Trophoblast cell (in vitro differentiated cells and primary cell): Measurements from ENCODE around the gene TACR1.

ENCODE experiments used
- DNase-seq, 2 donors: peaks; one replicate each; pipeline ENCODE4 v3.0.0-alpha.2; 2016
- H2AFZ ChIP-seq: 2 replicates; pipeline ENCODE4 v1.6.1; 2013; ENCODE audit warnings: low read length, moderate library complexity, mild to moderate bottlenecking; ENCODE audit not compliant: insufficient read depth, poor library complexity
- H2AK5ac ChIP-seq: 2 replicates; pipeline ENCODE4 v1.6.1; 2013; ENCODE audit warnings: mild to moderate bottlenecking, low read length
- H2BK120ac ChIP-seq: 2 replicates; pipeline ENCODE4 v1.6.1; 2013; ENCODE audit warnings: low read length, mild to moderate bottlenecking, moderate library complexity; ENCODE audit not compliant: insufficient read depth, poor library complexity
- H2BK12ac ChIP-seq: 2 replicates; pipeline ENCODE4 v1.6.1; 2013; ENCODE audit warnings: mild to moderate bottlenecking, low read length, moderate library complexity
- H2BK5ac ChIP-seq: 2 replicates; pipeline ENCODE4 v1.6.1; 2013; ENCODE audit warnings: low read length, low read depth, moderate library complexity, mild to moderate bottlenecking; ENCODE audit not compliant: poor library complexity
- H3K14ac ChIP-seq: 2 replicates; pipeline ENCODE4 v1.6.1; 2013; ENCODE audit warnings: mild to moderate bottlenecking, low read length
- H3K18ac ChIP-seq: 2 replicates; pipeline ENCODE4 v1.6.1; 2013; ENCODE audit warnings: mild to moderate bottlenecking, low read length
- H3K23ac ChIP-seq: 2 replicates; pipeline ENCODE4 v1.6.1; 2013; ENCODE audit warnings: low read length
- H3K27ac ChIP-seq: 2 replicates; pipeline ENCODE4 v1.5.1; 2013; ENCODE audit warnings: low read depth, mild to moderate bottlenecking, inconsistent platforms, low read length, moderate library complexity
- H3K27me3 ChIP-seq: 2 replicates; pipeline ENCODE4 v1.6.1; 2013; ENCODE audit warnings: inconsistent platforms, mild to moderate bottlenecking, low read length, moderate library complexity; ENCODE audit not compliant: insufficient read depth
- H3K36me3 ChIP-seq, 2 experiments: 1 replicate in 1 of 2; 2 replicates in 1 of 2; pipeline ENCODE4 v1.6.1; 2013; ENCODE audit warnings: low read length in 2 of 2, mild to moderate bottlenecking in 2 of 2, moderate library complexity in 1 of 2; ENCODE audit not compliant: insufficient read depth in 2 of 2, control insufficient read depth in 1 of 2
- H3K4ac ChIP-seq: 2 replicates; pipeline ENCODE4 v1.6.1; 2013; ENCODE audit warnings: low read depth, mild to moderate bottlenecking, low read length, moderate library complexity
- H3K4me1 ChIP-seq, 2 experiments: 1 replicate in 1 of 2; 2 replicates in 1 of 2; pipeline ENCODE4 v1.6.1; 2013; ENCODE audit warnings: low read length in 2 of 2, mild to moderate bottlenecking in 2 of 2, moderate library complexity in 1 of 2; ENCODE audit not compliant: insufficient read depth in 2 of 2, control insufficient read depth in 1 of 2
- H3K4me2 ChIP-seq: 2 replicates; pipeline ENCODE4 v1.6.1; 2013; ENCODE audit warnings: inconsistent platforms, mild to moderate bottlenecking, low read length, moderate library complexity
- H3K4me3 ChIP-seq: 2 replicates; pipeline ENCODE4 v1.5.1; 2013; ENCODE audit warnings: mild to moderate bottlenecking, low read depth, low read length, inconsistent platforms
- H3K79me1 ChIP-seq: one replicate; pipeline ENCODE4 v1.6.1; 2013; ENCODE audit warnings: low read length
- H3K79me2 ChIP-seq: 2 replicates; pipeline ENCODE4 v1.6.1; 2013; ENCODE audit warnings: low read length, mild to moderate bottlenecking; ENCODE audit not compliant: control insufficient read depth, insufficient read depth, poor library complexity
- H3K9ac ChIP-seq: 2 replicates; pipeline ENCODE4 v1.6.1; 2013; ENCODE audit warnings: mild to moderate bottlenecking, low read length
- H3K9me3 ChIP-seq: 2 replicates; pipeline ENCODE4 v1.6.1; 2013; ENCODE audit warnings: low read depth, mild to moderate bottlenecking, control low read depth, inconsistent platforms, low read length; ENCODE audit not compliant: insufficient read depth
- H4K12ac ChIP-seq: 2 replicates; pipeline ENCODE4 v1.6.1; 2013; ENCODE audit warnings: low read depth, mild to moderate bottlenecking, low read length, moderate library complexity
- H4K8ac ChIP-seq: 2 replicates; pipeline ENCODE4 v1.6.1; 2013; ENCODE audit warnings: low read depth, mild to moderate bottlenecking, low read length, moderate library complexity
- H4K91ac ChIP-seq: one replicate; pipeline ENCODE4 v1.6.1; 2013; ENCODE audit warnings: low read depth, mild to moderate bottlenecking, low read length, moderate library complexity
- WGBS: extraction: QIAGEN DNeasy Blood & Tissue Kit; methylation state at CpG from one replicate; pipeline ENCODE4 v1.1.7; 2013; ENCODE audit warnings: missing lambda C conversion rate; ENCODE audit not compliant: insufficient read length, insufficient coverage; ENCODE audit errors: extremely low coverage; 5-methylcytosine and 5-hydroxymethylcytosine counted together

TACR1 gene

DNA sequence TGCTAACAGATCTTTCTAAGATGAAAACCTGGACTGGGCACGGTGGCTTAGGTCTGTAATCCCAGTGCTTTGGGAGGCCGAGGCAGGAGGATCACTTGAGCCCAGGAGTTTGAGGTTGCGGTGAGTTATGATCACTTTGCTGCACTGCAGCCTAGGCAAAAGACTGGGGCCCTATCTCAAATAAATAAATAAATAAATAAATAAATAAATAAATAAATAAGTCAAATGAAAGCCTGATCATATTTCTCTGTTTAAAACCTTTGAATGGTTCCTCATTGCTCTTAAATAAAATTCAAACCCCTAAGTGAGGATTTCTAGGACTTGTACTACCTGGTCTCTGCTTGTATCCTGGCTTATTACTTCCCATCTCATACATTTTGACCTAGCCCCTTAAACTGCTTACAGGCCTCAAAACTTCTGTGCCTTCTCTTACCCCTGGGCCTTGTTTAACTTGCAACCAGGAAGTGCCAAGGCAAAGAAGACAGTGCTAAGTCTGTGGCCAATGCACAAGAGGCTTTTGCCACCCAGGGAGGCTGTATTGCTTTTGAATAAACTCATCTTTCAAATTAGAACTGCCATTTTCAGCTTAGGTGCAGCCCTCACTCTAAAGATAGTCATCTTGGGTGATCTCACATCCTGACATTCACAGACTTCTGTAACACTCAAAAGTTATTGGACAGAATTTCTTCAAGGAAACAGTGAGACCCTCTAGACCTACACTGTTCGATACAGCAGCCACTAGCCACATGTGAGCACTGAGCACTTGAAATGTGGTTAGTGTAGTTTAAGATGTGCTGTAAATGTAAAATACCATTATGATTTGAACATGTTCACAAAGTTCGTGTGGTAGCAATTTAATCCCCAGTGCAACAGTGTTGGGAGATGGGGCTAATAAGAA is 167.2 kb downstream of the TACR1 start:
- no peak overlapping the region for H2BK120ac ChIP-seq
- H3K18ac ChIP-seq, result no peak overlapping the region
- no peak overlapping the region for H3K4me2 ChIP-seq
- H4K8ac ChIP-seq, result no peak overlapping the region
- H3K27me3 ChIP-seq, result no peaks in the 10 kb centered on the region
- no peak overlapping the region for H2AFZ ChIP-seq
- H3K23ac ChIP-seq, result no peak overlapping the region
- H4K12ac ChIP-seq, result no peak overlapping the region
- H3K27ac ChIP-seq, result no peak overlapping the region
- no peak overlapping the region for H3K9ac ChIP-seq
- no peak overlapping the region for H4K91ac ChIP-seq
- no peak overlapping the region for H2BK12ac ChIP-seq
- H3K79me2 ChIP-seq, result no peaks in the 10 kb centered on the region
- H3K4ac ChIP-seq, result no peak overlapping the region
- H3K14ac ChIP-seq, result no peak overlapping the region
- H3K36me3 ChIP-seq, result no peaks in the 10 kb centered on the region
- WGBS, result no CpG with 5 or more reads among the region's 5 CpGs
- H2AK5ac ChIP-seq, result no peak overlapping the region
- no peaks in the 10 kb centered on the region for H3K4me1 ChIP-seq
- no peaks in the 10 kb centered on the region for H3K9me3 ChIP-seq
- H3K79me1 ChIP-seq, result no peaks in the 10 kb centered on the region
- no peak for DNase-seq
- H2BK5ac ChIP-seq, result no peak overlapping the region
- no peak overlapping the region for H3K4me3 ChIP-seq

DNA sequence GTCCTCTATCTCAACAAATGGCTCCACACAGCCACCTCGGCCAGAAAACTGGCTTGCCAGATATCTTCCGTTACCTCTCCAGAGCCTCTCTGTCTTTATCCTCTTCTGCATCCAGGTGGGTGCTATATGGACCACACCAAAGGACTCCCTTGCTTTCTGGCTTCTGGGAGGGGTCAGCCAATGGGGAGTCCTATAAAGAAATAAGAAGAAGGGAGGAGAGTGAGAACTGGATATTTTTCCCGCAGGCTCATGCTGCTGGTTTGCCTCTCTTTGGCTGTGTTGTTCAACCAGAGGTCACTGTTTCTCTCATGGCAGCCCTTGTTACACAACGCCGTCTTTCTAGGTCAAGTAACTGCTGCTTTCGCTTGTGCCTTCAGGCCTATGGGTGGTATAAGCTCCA is 168.1 kb downstream of the TACR1 start:
- Histone ChIP-seq H3K18ac (no peak overlapping the region), H4K8ac (no peak overlapping the region), H3K4me2 (no peak overlapping the region), H3K9ac (no peak overlapping the region), H2BK120ac (no peak overlapping the region), H3K79me1 (no peaks in the 10 kb centered on the region), H3K79me2 (no peaks in the 10 kb centered on the region), H3K14ac (no peak overlapping the region), H3K4ac (no peak overlapping the region), H2AK5ac (no peak overlapping the region), H3K27ac (no peak overlapping the region), H3K27me3 (no peaks in the 10 kb centered on the region), H4K12ac (no peak overlapping the region), H2BK12ac (no peak overlapping the region), H3K4me3 (no peak overlapping the region), H3K9me3 (no peaks in the 10 kb centered on the region), H2BK5ac (no peak overlapping the region), H4K91ac (no peak overlapping the region), H3K36me3 (no peaks in the 10 kb centered on the region), H3K4me1 (peaks cover 0 to 2% of the 10 kb centered on the region in 2 experiments), H3K23ac (no peak overlapping the region), H2AFZ (no peak overlapping the region)
- DNase-seq, result no peak
- no CpG with 5 or more reads among the region's 6 CpGs for WGBS

DNA sequence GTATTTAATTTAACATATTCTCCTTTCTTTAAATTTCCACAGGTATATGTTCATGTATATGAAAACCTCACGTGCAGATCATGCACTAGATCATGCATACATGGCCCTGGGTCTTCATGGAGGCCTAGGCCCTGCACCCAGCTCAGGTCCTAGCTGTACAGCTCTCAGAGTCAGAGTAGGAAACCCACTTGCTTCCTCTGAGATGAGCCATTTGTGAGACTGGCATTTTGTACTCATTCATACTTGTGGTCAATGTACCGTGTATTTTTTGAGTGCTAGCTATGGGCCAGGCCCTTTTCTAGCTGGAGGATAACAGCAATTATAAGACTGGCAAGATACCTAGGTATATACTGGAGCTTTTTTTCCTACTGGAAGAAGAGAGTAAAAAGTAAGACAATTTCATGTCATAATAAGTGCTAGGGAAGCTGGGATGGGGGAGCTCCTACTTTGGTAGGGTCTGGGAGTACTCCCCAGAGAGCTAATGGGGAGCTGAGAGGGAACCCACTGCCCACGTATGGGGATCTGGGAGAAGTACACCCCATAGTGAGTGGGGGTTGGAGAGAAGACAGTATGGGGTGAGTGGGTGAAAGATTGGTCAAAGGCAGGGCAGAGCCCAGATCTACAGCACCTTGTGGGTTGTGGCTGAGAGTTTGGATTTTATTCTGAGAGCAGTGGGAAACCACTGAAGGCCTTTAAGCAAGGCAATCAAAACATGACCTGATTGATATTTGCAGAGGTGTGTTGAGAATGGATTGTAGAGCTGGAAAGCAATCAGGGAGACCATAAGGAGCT is 168.9 kb downstream of the TACR1 start:
- Histone ChIP-seq H3K4me3 (no peak overlapping the region), H2BK120ac (no peak overlapping the region), H4K12ac (no peak overlapping the region), H3K14ac (no peak overlapping the region), H2BK5ac (no peak overlapping the region), H3K9me3 (no peaks in the 10 kb centered on the region), H3K9ac (no peak overlapping the region), H4K8ac (no peak overlapping the region), H3K23ac (no peak overlapping the region), H3K4ac (no peak overlapping the region), H3K36me3 (no peaks in the 10 kb centered on the region), H3K4me1 (peaks cover 0 to 3% of the 10 kb centered on the region in 2 experiments), H3K79me2 (no peaks in the 10 kb centered on the region), H4K91ac (no peak overlapping the region), H3K4me2 (no peak overlapping the region), H3K27me3 (no peaks in the 10 kb centered on the region), H3K18ac (no peak overlapping the region), H2AFZ (no peak overlapping the region), H2AK5ac (no peak overlapping the region), H3K79me1 (no peaks in the 10 kb centered on the region), H3K27ac (no peak overlapping the region), H2BK12ac (no peak overlapping the region)
- no CpG with 5 or more reads among the region's 3 CpGs for WGBS
- DNase-seq, result no peak

GRCh38 chr2:75027886-75028285 is 171.4 kb downstream of the TACR1 start:
- Histone ChIP-seq H2AFZ (no peak overlapping the region), H2BK12ac (no peak overlapping the region), H2BK120ac (no peak overlapping the region), H3K79me1 (peaks cover 1% of the 10 kb centered on the region), H3K4me2 (no peak overlapping the region), H3K18ac (no peak overlapping the region), H4K12ac (no peak overlapping the region), H3K4ac (no peak overlapping the region), H3K27ac (no peak overlapping the region), H3K27me3 (no peaks in the 10 kb centered on the region), H4K91ac (no peak overlapping the region), H3K9ac (no peak overlapping the region), H4K8ac (no peak overlapping the region), H3K36me3 (no peaks in the 10 kb centered on the region), H3K23ac (no peak overlapping the region), H3K4me3 (no peak overlapping the region), H2BK5ac (no peak overlapping the region), H3K9me3 (no peaks in the 10 kb centered on the region), H3K79me2 (no peaks in the 10 kb centered on the region), H3K4me1 (peaks cover 0 to 3% of the 10 kb centered on the region in 2 experiments), H2AK5ac (no peak overlapping the region), H3K14ac (no peak overlapping the region)
- no peak for DNase-seq
- WGBS, result no CpG with 5 or more reads among the region's 2 CpGs
